ENCODE results near the gene RAD54L.

- TF ChIP-seq CTCF (IDR thresholded peaks at IDR 0.05): no peak
- no peak for TF ChIP-seq EZH2 (IDR thresholded peaks at IDR 0.05; ENCODE audit: borderline replicate concordance, insufficient read depth, low read depth, low read length, poor library complexity, severe bottlenecking)
Observed at GRCh38 chr1:46268578-46268977, 21.0 kb downstream of the RAD54L start.

All from B cell (primary cell).